SK-N-SH (cell line): ENCODE results near the gene RGR. TPM values are rescaled to one million over a fixed set of nuclear protein-coding genes. Genes with fewer than 3 reads are reported as not detected.

Source experiments
- CTCF ChIA-PET: fragments of 300-600, 350-600 bp; formaldehyde crosslinking; extraction: SDS; loops from one replicate; lab custom pipeline; 2021; lab: Yijun Ruan, JAX
- POLR2A ChIA-PET: fragments of 350-600 bp; sonication (Branson Sonifier 250); formaldehyde crosslinking; extraction: SDS; loops from one replicate; lab custom pipeline; 2020; ENCODE audit warnings: antibody characterized with exemption, inconsistent platforms; lab: Yijun Ruan, JAX
- DNase-seq: peaks from one replicate; pipeline ENCODE4 v3.0.0; 2012
- H2AFZ ChIP-seq: fragments of 200-600 bp; sonication (generic); 2 replicates; pipeline ENCODE4 v1.8.1; 2016; ENCODE audit warnings: antibody characterized with exemption, mild to moderate bottlenecking, low read depth
- H3F3A ChIP-seq: fragments of 200-600 bp; sonication (generic); replicated peaks from 2 replicates; pipeline ENCODE3; 2016; ENCODE audit warnings: antibody characterized with exemption, mild to moderate bottlenecking; ENCODE audit not compliant: insufficient read depth
- H3K27ac ChIP-seq, 2 experiments: fragments of 200-500 bp in 1 of 2; fragments of 200-600 bp in 1 of 2; sonication (Bioruptor generic) in 1 of 2; sonication (generic), shearing (Covaris generic) in 1 of 2; 2 replicates each; pipeline versions ENCODE4 v1.5.1 to v1.6.1; 2014 to 2016; ENCODE audit warnings: low read depth in 2 of 2, inconsistent platforms in 1 of 2, low read length in 1 of 2, mild to moderate bottlenecking in 1 of 2, mixed read lengths in 1 of 2
- H3K27me3 ChIP-seq: fragments of 200-600 bp; sonication (generic), shearing (Covaris generic); 2 replicates; pipeline ENCODE4 v1.6.1; 2016; ENCODE audit warnings: mixed run types; ENCODE audit not compliant: insufficient read depth
- H3K36me3 ChIP-seq, 2 experiments: fragments of 200-500 bp in 1 of 2; fragments of 200-600 bp in 1 of 2; sonication (Bioruptor generic) in 1 of 2; sonication (generic) in 1 of 2; replicated peaks in 1 of 2; 2 replicates each; pipeline versions ENCODE3 to v1.5.1; 2014 to 2016; ENCODE audit warnings: low read length in 1 of 2, mild to moderate bottlenecking in 1 of 2; ENCODE audit not compliant: insufficient read depth in 2 of 2, control insufficient read depth in 1 of 2
- H3K4me1 ChIP-seq, 2 experiments: fragments of 200-500 bp in 1 of 2; fragments of 200-600 bp in 1 of 2; sonication (Bioruptor generic) in 1 of 2; sonication (generic), shearing (Covaris generic) in 1 of 2; 2 replicates each; pipeline versions ENCODE4 v1.5.1 to v1.6.1; 2014 to 2016; ENCODE audit warnings: low read depth in 1 of 2, low read length in 1 of 2, mixed run types in 1 of 2; ENCODE audit not compliant: insufficient read depth in 2 of 2, control insufficient read depth in 1 of 2
- H3K4me2 ChIP-seq: fragments of 200-600 bp; sonication (generic), shearing (Covaris generic); 2 replicates; pipeline ENCODE4 v1.6.1; 2017; ENCODE audit warnings: mixed run types
- H3K4me3 ChIP-seq, 2 experiments: fragments of 200-500 bp in 1 of 2; fragments of 200-600 bp in 1 of 2; sonication (Bioruptor generic) in 1 of 2; sonication (generic), shearing (Covaris generic) in 1 of 2; 2 replicates each; pipeline versions ENCODE4 v1.5.1 to v1.8.1; 2014 to 2016; ENCODE audit warnings: low read depth in 2 of 2, inconsistent platforms in 1 of 2, low read length in 1 of 2, mild to moderate bottlenecking in 1 of 2, mixed read lengths in 1 of 2, moderate library complexity in 1 of 2
- H3K79me2 ChIP-seq: fragments of 200-600 bp; sonication (generic); 2 replicates; pipeline ENCODE4 v1.8.1; 2017; ENCODE audit warnings: mild to moderate bottlenecking; ENCODE audit not compliant: insufficient read depth
- H3K9ac ChIP-seq: fragments of 200-600 bp; sonication (generic); 2 replicates; pipeline ENCODE4 v1.6.1; 2017; ENCODE audit warnings: mixed run types
- H3K9me2 ChIP-seq: fragments of 200-600 bp; sonication (generic); 2 replicates; pipeline ENCODE4 v1.6.1; 2017; ENCODE audit warnings: mixed run types
- H3K9me3 ChIP-seq: fragments of 200-600 bp; sonication (generic); 2 replicates; pipeline ENCODE4 v1.6.1; 2017; ENCODE audit warnings: mixed run types, mild to moderate bottlenecking, moderate library complexity
- H4K20me1 ChIP-seq: fragments of 200-600 bp; sonication (generic); 2 replicates; pipeline ENCODE4 v1.6.1; 2017; ENCODE audit warnings: mild to moderate bottlenecking, mixed run types; ENCODE audit not compliant: insufficient read depth
- CTCF ChIP-seq: fragments of 200-600 bp; sonication (generic); IDR thresholded peaks from 2 replicates; pipeline ENCODE4 v1.6.1; 2017; ENCODE audit warnings: antibody characterized with exemption, mild to moderate bottlenecking, moderate library complexity
- FOSL2 ChIP-seq: IDR thresholded peaks from 2 replicates; pipeline ENCODE4 v1.4.0; 2012; ENCODE audit warnings: low read depth, mild to moderate bottlenecking, moderate library complexity, borderline replicate concordance
- NRF1 ChIP-seq: IDR thresholded peaks from 2 replicates; pipeline ENCODE4 v1.6.1; 2012; ENCODE audit warnings: low read depth, mild to moderate bottlenecking, low read length
- PBX3 ChIP-seq: IDR thresholded peaks from 2 replicates; pipeline ENCODE4; 2012
- RAD21 ChIP-seq: IDR thresholded peaks from 2 replicates; pipeline ENCODE4 v1.6.1; 2012; ENCODE audit warnings: mild to moderate bottlenecking, low read length
- RCOR1 ChIP-seq: fragments of 150-350 bp; IDR thresholded peaks from 2 replicates; pipeline ENCODE4 v1.6.1; 2017; ENCODE audit warnings: antibody characterized with exemption, low read length
- RFX5 ChIP-seq: IDR thresholded peaks from 2 replicates; pipeline ENCODE4 v1.6.1; 2012; ENCODE audit warnings: mild to moderate bottlenecking, improper control_type of control experiment, low read length
- SMC3 ChIP-seq: IDR thresholded peaks from 2 replicates; pipeline ENCODE4 v1.6.1; 2012; ENCODE audit warnings: low read depth, low read length, improper control_type of control experiment
- TCF12 ChIP-seq: IDR thresholded peaks from 2 replicates; pipeline ENCODE4 v1.4.0; 2012
- TEAD4 ChIP-seq: IDR thresholded peaks from 2 replicates; pipeline ENCODE4 v1.4.0; 2012; ENCODE audit warnings: mild to moderate bottlenecking, borderline replicate concordance; ENCODE audit not compliant: insufficient read depth
- YY1 ChIP-seq: IDR thresholded peaks from 2 replicates; pipeline ENCODE4 v1.4.0; 2012; ENCODE audit warnings: low read depth, mild to moderate bottlenecking
- ZBTB33 ChIP-seq: IDR thresholded peaks from 2 replicates; pipeline ENCODE4 v1.4.0; 2012; ENCODE audit warnings: low read depth, borderline replicate concordance
- WGBS: methylation state at CpG from one replicate; pipeline ENCODE4 v1.1.6; 2017; ENCODE audit warnings: low lambda C conversion rate; 5-methylcytosine and 5-hydroxymethylcytosine counted together
- polyA plus RNA-seq, 3 experiments: library from polyadenylated mRNA; depleted of rRNA; stranded (reverse); fragments of >200 nt; gene quantifications; 2 replicates each; pipeline ENCODE4 v1.2.3, GENCODE V29; 2012
- TF ChIP-seq, protein P1 (sequence below): IDR thresholded peaks from 2 replicates; pipeline ENCODE4 v1.4.0; 2012; ENCODE audit warnings: low read depth, borderline replicate concordance
- TF ChIP-seq, protein P2 (sequence below): IDR thresholded peaks from 2 replicates; pipeline ENCODE4 v1.6.1; 2012; ENCODE audit warnings: mild to moderate bottlenecking, low read depth, low read length, moderate library complexity

Gene RGR
- polyA plus RNA-seq, 1 of the 3 experiments (the other 2 are of a cell fraction): not detected

DNA sequence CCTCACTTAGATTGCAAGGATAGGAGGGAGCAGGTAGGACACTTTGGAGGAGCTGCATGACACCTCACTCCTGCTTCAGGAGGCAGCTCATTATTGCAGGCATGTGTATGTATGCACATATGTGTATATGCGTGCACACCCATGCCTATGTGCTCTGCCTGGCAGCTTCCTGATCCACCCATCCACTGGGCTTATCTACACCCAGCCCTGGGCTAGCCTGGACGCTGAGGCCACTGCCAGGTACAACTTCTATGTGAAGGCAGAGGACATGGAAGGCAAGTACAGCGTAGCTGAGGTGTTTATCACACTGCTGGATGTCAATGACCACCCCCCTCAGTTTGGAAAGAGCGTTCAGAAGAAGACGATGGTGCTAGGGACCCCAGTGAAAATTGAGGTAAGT is 32.8 kb upstream of the RGR start:
- POLR2A ChIA-PET: no interaction called here
- WGBS: 18% methylated on average over 5 of the region's 5 CpGs
- H3K9me3 ChIP-seq: no peaks in the 10 kb centered on the region

DNA sequence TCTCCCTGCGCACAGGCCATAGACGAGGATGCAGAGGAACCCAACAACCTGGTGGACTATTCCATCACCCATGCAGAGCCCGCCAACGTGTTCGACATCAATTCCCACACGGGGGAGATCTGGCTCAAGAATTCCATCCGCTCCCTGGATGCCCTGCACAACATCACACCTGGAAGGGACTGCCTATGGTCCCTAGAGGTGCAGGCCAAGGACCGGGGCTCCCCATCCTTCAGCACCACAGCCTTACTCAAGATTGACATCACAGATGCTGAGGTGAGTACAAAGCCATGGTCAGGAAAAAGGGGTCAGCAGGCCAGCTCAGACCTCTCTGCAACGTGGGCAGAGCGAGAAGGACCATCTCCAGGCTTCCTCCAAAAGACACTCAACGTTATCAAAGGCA is 31.8 kb upstream of the RGR start:
- CTCF ChIA-PET: interaction anchor here (0.7 to 1.8 kb wide), 5 partner anchors 8 to 609 kb away, joined by 3 to 9 read pairs (median 4); no protein-coding TSS in a partner anchor
- H3K27me3 ChIP-seq: no peaks in the 10 kb centered on the region
- no peak overlapping the region for H3K9ac ChIP-seq
- H3K9me3 ChIP-seq: no peaks in the 10 kb centered on the region
- H4K20me1 ChIP-seq: no peaks in the 10 kb centered on the region
- 35% methylated on average over 9 of the region's 11 CpGs for WGBS
- H3K9me2 ChIP-seq: no peaks in the 10 kb centered on the region
- H3K4me2 ChIP-seq: no peak overlapping the region
- H2AFZ ChIP-seq: no peak overlapping the region
- no peaks in the 10 kb centered on the region for H3K79me2 ChIP-seq
- POLR2A ChIA-PET: no interaction called here
- no peak overlapping the region for H3K4me3 ChIP-seq
- DNase-seq: no peak
- H3K27ac ChIP-seq: no peak overlapping the region
- no peaks in the 10 kb centered on the region for H3K36me3 ChIP-seq
- H3F3A ChIP-seq: no peaks in the 10 kb centered on the region
- no peaks in the 10 kb centered on the region for H3K4me1 ChIP-seq
- TF ChIP-seq RFX5 (no peak), TCF12 (no peak), TEAD4 (no peak), SMC3 (no peak), FOSL2 (no peak), RCOR1 (no peak), NRF1 (no peak), RAD21 (no peak), ZBTB33 (no peak), PBX3 (no peak), YY1 (no peak)
- TF ChIP-seq, protein P1, sequence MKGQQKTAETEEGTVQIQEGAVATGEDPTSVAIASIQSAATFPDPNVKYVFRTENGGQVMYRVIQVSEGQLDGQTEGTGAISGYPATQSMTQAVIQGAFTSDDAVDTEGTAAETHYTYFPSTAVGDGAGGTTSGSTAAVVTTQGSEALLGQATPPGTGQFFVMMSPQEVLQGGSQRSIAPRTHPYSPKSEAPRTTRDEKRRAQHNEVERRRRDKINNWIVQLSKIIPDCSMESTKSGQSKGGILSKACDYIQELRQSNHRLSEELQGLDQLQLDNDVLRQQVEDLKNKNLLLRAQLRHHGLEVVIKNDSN: no peak
- TF ChIP-seq, protein P2, sequence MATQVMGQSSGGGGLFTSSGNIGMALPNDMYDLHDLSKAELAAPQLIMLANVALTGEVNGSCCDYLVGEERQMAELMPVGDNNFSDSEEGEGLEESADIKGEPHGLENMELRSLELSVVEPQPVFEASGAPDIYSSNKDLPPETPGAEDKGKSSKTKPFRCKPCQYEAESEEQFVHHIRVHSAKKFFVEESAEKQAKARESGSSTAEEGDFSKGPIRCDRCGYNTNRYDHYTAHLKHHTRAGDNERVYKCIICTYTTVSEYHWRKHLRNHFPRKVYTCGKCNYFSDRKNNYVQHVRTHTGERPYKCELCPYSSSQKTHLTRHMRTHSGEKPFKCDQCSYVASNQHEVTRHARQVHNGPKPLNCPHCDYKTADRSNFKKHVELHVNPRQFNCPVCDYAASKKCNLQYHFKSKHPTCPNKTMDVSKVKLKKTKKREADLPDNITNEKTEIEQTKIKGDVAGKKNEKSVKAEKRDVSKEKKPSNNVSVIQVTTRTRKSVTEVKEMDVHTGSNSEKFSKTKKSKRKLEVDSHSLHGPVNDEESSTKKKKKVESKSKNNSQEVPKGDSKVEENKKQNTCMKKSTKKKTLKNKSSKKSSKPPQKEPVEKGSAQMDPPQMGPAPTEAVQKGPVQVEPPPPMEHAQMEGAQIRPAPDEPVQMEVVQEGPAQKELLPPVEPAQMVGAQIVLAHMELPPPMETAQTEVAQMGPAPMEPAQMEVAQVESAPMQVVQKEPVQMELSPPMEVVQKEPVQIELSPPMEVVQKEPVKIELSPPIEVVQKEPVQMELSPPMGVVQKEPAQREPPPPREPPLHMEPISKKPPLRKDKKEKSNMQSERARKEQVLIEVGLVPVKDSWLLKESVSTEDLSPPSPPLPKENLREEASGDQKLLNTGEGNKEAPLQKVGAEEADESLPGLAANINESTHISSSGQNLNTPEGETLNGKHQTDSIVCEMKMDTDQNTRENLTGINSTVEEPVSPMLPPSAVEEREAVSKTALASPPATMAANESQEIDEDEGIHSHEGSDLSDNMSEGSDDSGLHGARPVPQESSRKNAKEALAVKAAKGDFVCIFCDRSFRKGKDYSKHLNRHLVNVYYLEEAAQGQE: no peak

More for the DNA sequence above, 32.8 kb upstream of the RGR start:
- no peak overlapping the region for H2AFZ ChIP-seq
- H3K4me1 ChIP-seq: no peaks in the 10 kb centered on the region
- no peaks in the 10 kb centered on the region for H3F3A ChIP-seq
- no peak for TF ChIP-seq CTCF
- no peak overlapping the region for H3K27ac ChIP-seq
- no peaks in the 10 kb centered on the region for H3K36me3 ChIP-seq
- no peak overlapping the region for H3K4me3 ChIP-seq
- no peaks in the 10 kb centered on the region for H3K79me2 ChIP-seq
- no peaks in the 10 kb centered on the region for H3K27me3 ChIP-seq
- DNase-seq: no peak
- H4K20me1 ChIP-seq: no peaks in the 10 kb centered on the region
- H3K4me2 ChIP-seq: no peak overlapping the region
- no peaks in the 10 kb centered on the region for H3K9me2 ChIP-seq
- no peak overlapping the region for H3K9ac ChIP-seq
- CTCF ChIA-PET: interaction anchor here (1.2 to 1.6 kb wide), 3 partner anchors 10 to 93 kb away, joined by 3 to 7 read pairs (median 4); no protein-coding TSS in a partner anchor
